Kidney tubule cell (primary cell): ENCODE data around the gene KCNQ4.

Experiments
- DNase-seq: peaks from one replicate; pipeline ENCODE4 v3.0.0-alpha.2; 2018; ENCODE audit warnings: low spot score

KCNQ4 gene

GRCh38 chr1:40795811-40796586 is 12.4 kb downstream of the KCNQ4 start:
- DNase-seq = no peak

- DNase-seq = peak; percentile 51
Observed at GRCh38 chr1:40796939-40797667, 13.5 kb downstream of the KCNQ4 start.

GRCh38 chr1:40797668-40798010 is 14.1 kb downstream of the KCNQ4 start:
- DNase-seq = no peak

- no peak for DNase-seq
Observed at GRCh38 chr1:40798366-40799281, 15.0 kb downstream of the KCNQ4 start.

- no peak for DNase-seq
Observed at GRCh38 chr1:40799351-40799867, 15.8 kb downstream of the KCNQ4 start.

- no peak for DNase-seq
Observed at GRCh38 chr1:40801742-40802077, 18.1 kb downstream of the KCNQ4 start.

- peak; percentile 69 for DNase-seq
Observed at GRCh38 chr1:40802078-40802741, 18.6 kb downstream of the KCNQ4 start.

GRCh38 chr1:40802742-40803113 is 19.1 kb downstream of the KCNQ4 start:
- no peak for DNase-seq

- DNase-seq = no peak
Observed at GRCh38 chr1:40803447-40803846, 19.9 kb downstream of the KCNQ4 start.

- no peak for DNase-seq
Observed at GRCh38 chr1:40803902-40804301, 20.3 kb downstream of the KCNQ4 start.

- no peak for DNase-seq
Observed at GRCh38 chr1:40806240-40806639, 22.7 kb downstream of the KCNQ4 start.

GRCh38 chr1:40806731-40807695 is 23.4 kb downstream of the KCNQ4 start:
- no peak for DNase-seq

- no peak for DNase-seq
Observed at GRCh38 chr1:40808002-40808401, 24.4 kb downstream of the KCNQ4 start.

- no peak for DNase-seq
Observed at GRCh38 chr1:40808444-40808843, 24.9 kb downstream of the KCNQ4 start.

GRCh38 chr1:40808909-40809308 is 25.3 kb downstream of the KCNQ4 start:
- DNase-seq = no peak

GRCh38 chr1:40810927-40811326 is 27.3 kb downstream of the KCNQ4 start:
- no peak for DNase-seq

GRCh38 chr1:40815420-40815819 is 31.8 kb downstream of the KCNQ4 start:
- DNase-seq = no peak

- DNase-seq = no peak
Observed at GRCh38 chr1:40817791-40818263, 34.2 kb downstream of the KCNQ4 start.

GRCh38 chr1:40818264-40818961 is 34.8 kb downstream of the KCNQ4 start:
- DNase-seq = no peak

- DNase-seq = no peak
Observed at GRCh38 chr1:40819101-40819500, 35.5 kb downstream of the KCNQ4 start.
